Suprapubic skin (tissue), 4 donors: ENCODE data around the gene ATIC. TPM values are rescaled to one million over a fixed set of nuclear protein-coding genes. Genes with fewer than 3 reads are reported as not detected.

Experiments
- DNase-seq, 2 donors: peaks; one replicate each; pipeline ENCODE4 v3.0.0-alpha.2; 2019; ENCODE audit warnings: low spot score in 2 of 2
- H3K27ac ChIP-seq: fragments of 200-600 bp; sonication (generic); one replicate; pipeline ENCODE4 v1.5.1; 2019
- H3K27me3 ChIP-seq: fragments of 200-600 bp; sonication (generic); one replicate; pipeline ENCODE4 v1.5.1; 2019
- H3K36me3 ChIP-seq: fragments of 200-600 bp; sonication (generic); one replicate; pipeline ENCODE4 v1.5.1; 2019
- H3K4me1 ChIP-seq: fragments of 200-600 bp; sonication (generic); one replicate; pipeline ENCODE4 v1.5.1; 2019
- H3K4me3 ChIP-seq: fragments of 200-600 bp; sonication (generic); one replicate; pipeline ENCODE4 v1.5.1; 2019; ENCODE audit warnings: mild to moderate bottlenecking
- H3K9me3 ChIP-seq: fragments of 200-600 bp; sonication (generic); one replicate; pipeline ENCODE4 v1.5.1; 2019
- EP300 ChIP-seq: sonication (generic); formaldehyde crosslinking; IDR thresholded peaks from one replicate; pipeline ENCODE4 v1.6.1; 2017; ENCODE audit warnings: antibody characterized with exemption
- POLR2A ChIP-seq, 2 donors: fragments of 450-650 bp; IDR thresholded peaks; one replicate each; pipeline ENCODE4 v1.6.1; 2017; ENCODE audit warnings: antibody characterized with exemption in 2 of 2, mild to moderate bottlenecking in 2 of 2, moderate library complexity in 2 of 2
- POLR2AphosphoS5 ChIP-seq, 3 donors: sonication (generic); formaldehyde crosslinking; IDR thresholded peaks; one replicate each; pipeline ENCODE4 v1.6.1; 2017; ENCODE audit warnings: antibody characterized with exemption in 3 of 3
- WGBS: methylation state at CpG from one replicate; pipeline ENCODE4 v1.1.5; 2018; 5-methylcytosine and 5-hydroxymethylcytosine counted together
- total RNA-seq, 4 donors: library from RNA; depleted of rRNA; stranded (reverse); fragments of >200 nt; gene quantifications; one replicate each; pipeline ENCODE4 v1.1.0, GENCODE V29; 2016
- TF ChIP-seq, protein P1 (sequence below), 2 donors: fragments of 200-600 bp in 1 of 2; fragments of 450-650 bp in 1 of 2; sonication (generic) in 1 of 2; IDR thresholded peaks; one replicate each; pipeline ENCODE4 v1.5.1; 2016 to 2019; ENCODE audit warnings: antibody characterized with exemption in 2 of 2, mild to moderate bottlenecking in 1 of 2, moderate library complexity in 1 of 2

ATIC gene
- total RNA-seq, 4 donors from 2014 or later, result 22.7 to 49.8 (median 29.8) TPM

DNA sequence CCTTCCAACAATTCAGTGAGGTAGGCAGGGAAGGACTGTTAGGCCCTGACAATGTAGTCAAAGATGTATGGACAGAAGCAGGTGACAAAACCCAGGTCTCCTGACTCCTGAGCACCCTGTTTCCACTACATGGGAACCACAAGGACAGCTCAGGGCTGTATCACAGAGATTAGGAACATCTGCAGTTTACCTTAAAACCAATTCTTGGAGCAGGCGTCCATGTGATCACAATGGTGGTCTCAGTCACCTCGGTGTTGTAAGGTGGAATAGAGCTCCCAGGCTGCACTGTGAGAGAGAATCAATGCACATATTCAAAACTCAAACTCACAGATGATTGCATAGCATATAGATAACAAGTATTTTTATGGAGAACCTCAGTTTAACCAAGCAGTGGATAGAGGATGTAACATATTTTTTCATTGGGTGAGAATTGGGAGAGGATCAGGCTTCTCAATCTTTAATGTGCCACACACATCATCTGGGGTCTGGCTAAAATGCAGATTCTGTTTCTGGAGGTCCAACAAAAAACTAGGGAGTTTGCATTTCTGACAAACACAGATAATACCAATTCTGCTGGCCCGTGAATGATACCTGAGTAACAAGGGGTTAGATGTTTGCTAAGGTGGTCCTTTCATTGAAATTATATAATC is 87.3 kb downstream of the ATIC start:
- 94% methylated on average over 3 of the region's 3 CpGs for WGBS
- no peak for DNase-seq
- no peak overlapping the region for H3K4me3 ChIP-seq
- H3K36me3 ChIP-seq, result peaks cover 7% of the 10 kb centered on the region
- no peak overlapping the region for H3K27ac ChIP-seq
- H3K4me1 ChIP-seq, result no peaks in the 10 kb centered on the region
- TF ChIP-seq POLR2AphosphoS5 (IDR thresholded peaks at IDR 0.05) (no peak), EP300 (no peak), POLR2A (IDR thresholded peaks at IDR 0.05) (no peak)
- TF ChIP-seq, protein P1, sequence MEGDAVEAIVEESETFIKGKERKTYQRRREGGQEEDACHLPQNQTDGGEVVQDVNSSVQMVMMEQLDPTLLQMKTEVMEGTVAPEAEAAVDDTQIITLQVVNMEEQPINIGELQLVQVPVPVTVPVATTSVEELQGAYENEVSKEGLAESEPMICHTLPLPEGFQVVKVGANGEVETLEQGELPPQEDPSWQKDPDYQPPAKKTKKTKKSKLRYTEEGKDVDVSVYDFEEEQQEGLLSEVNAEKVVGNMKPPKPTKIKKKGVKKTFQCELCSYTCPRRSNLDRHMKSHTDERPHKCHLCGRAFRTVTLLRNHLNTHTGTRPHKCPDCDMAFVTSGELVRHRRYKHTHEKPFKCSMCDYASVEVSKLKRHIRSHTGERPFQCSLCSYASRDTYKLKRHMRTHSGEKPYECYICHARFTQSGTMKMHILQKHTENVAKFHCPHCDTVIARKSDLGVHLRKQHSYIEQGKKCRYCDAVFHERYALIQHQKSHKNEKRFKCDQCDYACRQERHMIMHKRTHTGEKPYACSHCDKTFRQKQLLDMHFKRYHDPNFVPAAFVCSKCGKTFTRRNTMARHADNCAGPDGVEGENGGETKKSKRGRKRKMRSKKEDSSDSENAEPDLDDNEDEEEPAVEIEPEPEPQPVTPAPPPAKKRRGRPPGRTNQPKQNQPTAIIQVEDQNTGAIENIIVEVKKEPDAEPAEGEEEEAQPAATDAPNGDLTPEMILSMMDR (IDR thresholded peaks at IDR 0.05), result no peak
- no peaks in the 10 kb centered on the region for H3K27me3 ChIP-seq
- H3K9me3 ChIP-seq, result no peaks in the 10 kb centered on the region

Other genes starting within 250 kb of the ATIC start
- 10 to 100 TPM; 55.9 to 98.4 (median 65.9) TPM for gene ABCA12, start 173.4 kb upstream of the ATIC start, total RNA-seq
- 10 to 100 TPM; 45.8 to 78.1 (median 52.7) TPM for gene FN1, start 124.0 kb downstream of the ATIC start, total RNA-seq